GM20000 (cell line): Measurements from ENCODE around the gene PIM3.

ENCODE experiments used
- DNase-seq: peaks from one replicate; pipeline ENCODE4 v3.0.0; 2012; ENCODE audit warnings: low spot score
- CTCF ChIP-seq: IDR thresholded peaks from 2 replicates; pipeline ENCODE4 v1.5.1; 2012; ENCODE audit warnings: mild to moderate bottlenecking, control low read depth; ENCODE audit errors: extremely low read depth, missing control alignments

The PIM3 gene

DNA sequence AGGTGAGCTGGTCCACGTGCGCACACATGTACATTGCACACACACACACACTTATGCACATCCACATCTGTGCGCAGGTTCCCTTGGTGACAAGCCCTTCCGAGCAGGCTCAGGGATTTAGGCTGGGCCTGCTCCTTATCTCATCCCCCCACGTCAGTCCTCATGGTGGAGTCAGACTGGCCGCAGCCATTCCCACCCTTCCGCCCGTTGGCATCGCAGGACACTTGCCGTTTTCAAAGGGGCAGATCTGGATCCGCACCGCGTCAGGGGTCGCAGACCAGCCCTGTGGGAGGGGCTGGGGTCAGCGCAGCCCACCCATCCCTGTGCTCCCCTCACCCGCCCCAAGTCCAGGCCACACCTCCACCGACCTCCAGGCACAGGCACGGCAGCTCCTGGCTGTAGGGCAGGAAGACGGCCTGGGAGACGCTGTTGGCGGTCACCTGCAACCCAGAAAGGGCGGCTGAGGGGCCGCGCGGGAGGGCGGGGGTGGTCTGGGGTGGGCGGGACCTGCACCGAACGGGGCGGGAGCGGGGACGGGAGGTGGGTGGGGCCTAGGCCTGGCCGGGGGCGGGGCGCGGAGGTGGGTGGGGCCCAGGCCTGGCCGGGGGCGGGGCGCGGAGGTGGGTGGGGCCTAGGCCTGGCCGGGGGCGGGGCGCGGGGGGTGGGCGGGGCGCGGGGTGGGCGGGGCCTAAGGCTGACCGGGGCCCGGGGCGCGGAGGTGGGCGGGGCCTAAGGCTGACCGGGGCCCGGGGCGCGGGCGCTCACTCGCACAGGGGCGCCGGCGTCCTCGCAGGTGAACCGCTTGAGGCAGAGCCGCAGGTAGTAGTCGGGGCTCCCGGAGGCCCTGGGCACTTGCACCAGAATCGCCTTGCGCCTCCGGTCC is 38.7 kb downstream of the PIM3 start:
- TF ChIP-seq CTCF, result no peak
- DNase-seq, result peak; percentile 74

- DNase-seq, result no peak
- no peak for TF ChIP-seq CTCF
These were observed 39.5 kb downstream of the PIM3 start for GRCh38 chr22:49999946-50000586.

- DNase-seq, result no peak
- TF ChIP-seq CTCF, result no peak
These were observed 40.2 kb downstream of the PIM3 start for GRCh38 chr22:50000587-50001387.

- no peak for DNase-seq
These were observed 41.0 kb downstream of the PIM3 start for GRCh38 chr22:50001388-50002231.

DNA sequence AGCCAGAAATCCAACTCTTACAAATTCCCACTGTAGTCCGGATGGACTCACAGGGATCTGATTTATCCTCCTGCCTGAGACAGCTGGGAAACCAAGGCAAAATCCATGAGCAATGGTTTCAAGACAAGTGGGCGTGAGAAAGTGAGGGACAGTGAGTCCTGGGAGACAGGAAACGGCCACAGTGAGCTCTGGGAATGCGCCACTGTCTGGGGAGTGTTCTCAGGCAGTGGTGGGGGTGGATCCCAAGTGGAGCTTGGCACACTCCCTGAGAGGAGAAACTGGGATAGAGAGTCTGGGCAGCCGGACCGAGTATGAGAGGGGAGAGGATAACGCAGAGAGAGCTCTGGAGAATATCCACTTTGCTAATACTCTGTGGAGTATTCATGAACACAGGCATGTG is 42.2 kb downstream of the PIM3 start:
- no peak for TF ChIP-seq CTCF
- DNase-seq, result no peak

More at GRCh38 chr22:50001388-50002231, 41.0 kb downstream of the PIM3 start:
- TF ChIP-seq CTCF, result no peak

DNA sequence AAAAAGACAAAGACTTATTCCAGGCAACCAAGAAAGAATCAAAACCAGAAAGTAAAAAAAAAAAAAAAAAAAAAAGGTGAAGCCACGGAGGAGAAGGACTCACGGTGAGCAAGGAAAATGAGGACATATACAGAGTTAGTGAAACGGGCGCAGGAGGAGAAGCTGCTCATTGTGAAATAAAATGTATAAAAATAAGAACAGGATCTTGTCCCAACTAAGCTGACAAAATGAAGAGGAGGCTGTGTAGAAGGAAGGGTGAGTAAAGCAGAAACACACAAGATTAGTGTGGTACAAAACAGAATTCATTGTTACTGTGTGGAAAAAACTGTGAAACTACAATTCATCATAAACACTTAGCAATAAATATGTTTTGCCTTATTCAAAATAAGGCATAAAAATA is 44.3 kb downstream of the PIM3 start:
- no peak for TF ChIP-seq CTCF
- no peak for DNase-seq
